RCC 7860 (cell line): Measurements from ENCODE around the gene NUP214.

Experiments used
- DNase-seq: peaks from one replicate; pipeline ENCODE4 v3.0.0-alpha.2; 2015; ENCODE audit warnings: low spot score
- FAIRE-seq: peaks from 2 replicates; lab custom pipeline; 2012; peaks lifted over from hg19 to GRCh38; lab: Jason Lieb, UNC

NUP214 gene

DNA sequence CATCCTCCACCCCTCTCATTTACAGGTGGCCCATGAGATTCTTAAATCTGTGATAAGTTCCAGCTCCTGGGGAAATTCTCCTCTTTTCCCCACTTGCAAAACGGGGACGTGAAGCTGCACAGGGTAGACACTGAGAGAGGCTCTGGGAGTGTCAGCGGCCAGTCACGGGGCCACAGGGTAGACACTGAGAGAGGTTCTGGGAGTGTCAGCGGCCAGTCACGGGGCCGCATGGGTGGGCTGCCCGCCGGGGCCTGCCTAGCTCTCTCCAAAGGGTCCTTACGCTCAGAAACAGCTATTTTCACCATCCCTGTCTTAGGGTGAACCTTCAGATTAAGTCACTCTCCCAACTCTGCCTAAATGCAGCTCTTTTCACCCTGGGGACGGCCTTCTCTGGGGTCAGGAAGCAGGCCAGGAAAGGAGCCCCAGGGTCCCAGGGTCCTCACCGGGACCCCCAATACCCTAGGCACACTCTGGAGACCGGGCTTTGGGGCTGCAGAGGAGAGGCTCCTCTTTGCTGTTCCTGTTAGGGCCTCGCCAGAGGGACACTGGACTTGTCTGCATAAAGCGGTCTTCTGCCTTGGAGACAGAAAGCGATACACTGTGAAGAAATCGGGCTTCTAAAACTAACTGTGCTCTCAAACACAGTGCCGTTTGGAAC, 149.4 kb downstream of the NUP214 start:
- DNase-seq: no peak
- FAIRE-seq: no peak

DNA sequence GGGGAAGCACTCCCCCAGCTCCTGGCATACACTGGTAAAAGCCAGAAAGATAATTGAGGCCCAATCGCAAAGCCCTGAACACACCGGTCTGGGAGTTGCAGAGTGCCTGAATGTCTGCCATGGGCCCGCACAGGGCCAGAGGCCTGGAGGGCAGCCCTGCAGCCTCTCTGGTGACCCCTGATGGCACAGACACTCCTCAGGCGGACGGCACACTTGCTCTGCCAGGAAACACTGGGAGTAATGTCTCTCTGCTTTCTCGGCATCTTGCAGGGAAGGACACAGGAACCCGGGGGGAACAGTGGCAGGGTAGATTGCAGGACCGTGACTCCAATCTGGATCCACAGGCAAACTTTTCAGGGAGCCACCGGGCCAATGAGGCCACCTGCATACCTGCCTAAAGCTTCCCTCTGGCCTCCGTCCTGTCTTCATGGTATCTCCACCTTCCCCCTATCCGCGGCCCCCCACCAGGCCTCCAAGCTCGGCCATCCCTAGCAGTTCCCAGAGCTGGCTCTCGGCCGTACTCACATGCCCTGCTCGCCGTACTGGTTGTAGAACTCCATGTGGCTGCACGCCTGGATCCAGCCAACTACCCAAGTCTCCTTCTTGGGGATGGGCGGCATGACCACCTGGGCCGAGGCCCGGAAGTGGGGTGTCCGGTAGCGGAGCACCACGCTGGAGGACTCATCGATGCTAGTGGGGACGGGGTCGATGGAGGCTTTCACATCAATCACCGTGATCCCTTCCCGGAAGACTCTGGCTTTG, 150.1 kb downstream of the NUP214 start:
- DNase-seq: no peak
- no peak for FAIRE-seq

DNA sequence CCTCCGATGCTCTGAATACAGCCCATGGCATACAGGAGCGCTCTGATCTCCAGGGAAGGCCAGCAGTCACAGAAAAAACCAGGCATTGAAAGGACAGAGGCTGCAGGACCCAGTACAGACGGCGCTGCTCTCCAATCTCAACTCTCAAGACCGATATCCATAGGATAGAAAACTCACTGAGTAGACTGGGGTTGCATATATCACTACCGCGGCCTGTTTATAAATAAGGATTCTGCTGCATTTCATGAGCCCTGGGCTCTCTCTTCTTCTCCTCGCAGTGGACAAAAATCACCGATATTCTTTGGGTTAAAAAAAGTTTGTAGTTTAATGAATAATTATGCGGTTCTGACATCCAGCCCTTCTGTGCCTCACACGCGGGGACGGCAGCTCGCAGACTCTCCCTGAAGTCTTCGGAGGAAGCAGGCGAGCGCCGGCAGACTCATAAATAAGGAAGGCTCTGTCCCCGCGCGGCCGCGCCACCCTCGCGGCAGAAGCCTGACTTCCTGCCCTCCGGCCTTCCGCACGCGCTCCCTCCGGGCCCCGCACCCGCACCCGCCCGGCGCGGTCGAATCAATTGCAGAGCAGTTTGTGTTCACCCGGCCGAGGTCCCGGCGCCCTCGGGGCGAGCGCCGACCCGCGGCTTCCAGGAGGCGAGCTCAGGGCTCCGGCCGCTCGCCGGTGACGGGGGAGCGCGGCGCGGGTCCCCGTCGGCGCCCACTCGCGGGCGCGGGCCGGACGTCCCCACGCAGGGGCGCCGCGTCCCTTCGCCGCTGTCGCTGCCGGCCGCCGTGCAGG, 150.9 kb downstream of the NUP214 start, which contains the start of gene FAM78A:
FAM78A (minus strand) TSS at position 417 of the 795 bp plus-strand sequence; CDS start at position 86, 331 bp downstream.
- FAIRE-seq (no peak), DNase-seq (no peak)

DNA sequence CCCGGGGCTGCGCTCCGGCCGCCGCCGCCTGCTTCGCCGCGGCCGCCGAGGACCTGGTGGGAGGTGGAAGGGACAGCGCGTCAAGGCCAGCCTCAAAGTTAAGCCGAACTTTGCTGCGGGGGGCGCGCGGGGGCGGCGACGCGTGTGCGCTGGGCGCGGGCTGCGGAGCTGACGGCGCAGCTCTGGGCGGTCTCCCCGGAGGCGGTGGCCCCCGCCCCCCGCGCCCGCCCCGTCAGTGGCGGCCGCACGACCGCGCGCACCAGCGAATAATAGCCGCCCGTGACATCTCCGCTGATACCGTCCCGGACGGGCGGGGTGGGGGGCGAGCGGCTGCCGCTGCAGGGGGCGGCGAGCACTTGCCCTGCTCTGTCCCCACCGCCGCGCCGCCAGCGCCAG, 151.5 kb downstream of the NUP214 start:
- no peak for DNase-seq
- FAIRE-seq: no peak

DNA sequence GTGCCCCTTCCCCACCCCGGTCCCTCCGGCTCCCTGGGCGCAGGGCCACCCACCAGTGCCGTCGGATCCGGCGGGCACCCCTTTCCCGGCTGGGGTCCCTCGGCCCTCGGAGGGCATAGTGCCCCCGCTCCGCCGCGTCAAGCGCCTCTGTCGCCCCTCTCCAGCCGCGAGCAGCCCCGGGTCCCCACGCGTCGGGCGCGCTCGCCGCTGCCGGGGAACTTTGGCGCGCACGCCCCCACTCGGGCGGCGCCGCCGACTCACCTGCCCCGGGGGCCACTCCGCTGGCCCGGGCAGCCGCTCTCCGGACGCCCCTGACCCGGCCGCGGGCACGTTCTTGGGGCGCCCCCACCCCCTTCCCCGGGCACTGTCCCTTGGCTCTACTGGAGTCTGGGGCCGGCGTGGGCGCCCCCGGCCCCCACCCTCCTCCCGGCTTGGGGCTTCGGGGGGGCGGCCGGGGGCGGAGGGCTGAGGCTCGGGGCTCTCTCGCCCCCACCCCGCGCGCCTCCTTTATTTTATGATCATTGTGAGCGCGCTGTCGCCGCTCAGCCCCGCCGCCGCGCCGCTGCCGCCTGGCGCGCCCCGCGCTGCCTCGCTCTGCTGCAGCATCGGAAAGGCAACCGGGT, 152.0 kb downstream of the NUP214 start:
- FAIRE-seq: no peak
- DNase-seq: no peak

DNA sequence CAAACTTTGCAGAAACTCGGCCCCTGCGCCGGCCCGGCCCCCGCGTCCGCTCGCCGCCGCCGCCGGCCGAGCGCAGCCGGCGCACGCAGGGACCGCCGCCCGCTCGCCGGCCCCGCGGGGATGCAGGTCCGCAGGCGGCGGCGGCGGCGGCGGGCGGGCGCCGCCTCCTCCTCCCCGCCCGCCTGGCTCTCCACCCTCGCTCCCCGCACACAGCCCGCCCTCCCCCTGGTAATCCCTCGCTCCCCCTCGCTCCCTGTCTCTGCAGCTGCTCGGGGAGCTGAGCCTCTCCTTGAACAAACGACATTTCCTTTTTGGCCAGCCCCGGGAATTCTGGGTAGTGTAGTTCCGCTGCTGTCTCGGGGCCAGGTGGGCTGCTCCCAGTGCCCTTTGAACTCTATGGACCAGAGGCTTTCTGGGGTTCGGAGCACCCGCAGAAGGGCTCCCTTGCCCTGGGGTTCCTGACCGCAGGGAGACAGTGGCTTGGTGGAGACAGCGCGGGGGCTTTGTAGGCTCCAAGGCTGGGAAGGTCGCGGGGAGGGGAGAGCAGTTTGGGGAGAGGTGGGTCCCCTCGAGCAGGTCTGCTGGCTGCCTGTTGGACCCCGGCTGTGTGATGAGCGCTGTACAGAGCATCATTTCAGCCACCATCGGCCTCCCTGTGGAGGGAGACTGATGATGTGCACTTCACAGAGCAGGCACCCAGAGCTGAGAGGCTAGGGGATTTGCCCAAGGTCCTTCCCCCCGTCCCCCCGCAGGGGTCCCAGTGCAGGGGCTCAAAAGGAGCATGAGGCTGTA, 152.7 kb downstream of the NUP214 start:
- peak; percentile 47 for DNase-seq
- no peak for FAIRE-seq

DNA sequence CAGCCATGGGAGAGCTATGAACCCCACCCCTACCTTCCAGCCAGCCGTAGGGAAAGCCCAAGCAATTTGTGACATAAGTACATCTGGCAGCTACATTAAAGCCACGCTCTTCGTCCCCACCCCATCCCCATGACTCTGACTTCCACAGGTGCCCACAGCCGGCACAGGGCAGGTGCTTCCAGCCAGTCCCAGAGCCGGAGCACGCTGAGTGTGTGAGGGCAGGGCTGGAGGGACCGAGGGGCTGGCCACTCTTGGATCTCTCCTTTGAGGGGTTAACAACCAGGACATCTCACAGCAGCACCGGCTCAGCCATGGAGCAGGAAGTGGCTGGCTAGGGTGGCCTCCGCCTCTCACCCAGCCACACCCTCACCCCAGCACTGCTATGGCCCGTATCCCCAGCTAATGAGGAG, 153.3 kb downstream of the NUP214 start:
- DNase-seq: no peak
- FAIRE-seq: no peak

DNA sequence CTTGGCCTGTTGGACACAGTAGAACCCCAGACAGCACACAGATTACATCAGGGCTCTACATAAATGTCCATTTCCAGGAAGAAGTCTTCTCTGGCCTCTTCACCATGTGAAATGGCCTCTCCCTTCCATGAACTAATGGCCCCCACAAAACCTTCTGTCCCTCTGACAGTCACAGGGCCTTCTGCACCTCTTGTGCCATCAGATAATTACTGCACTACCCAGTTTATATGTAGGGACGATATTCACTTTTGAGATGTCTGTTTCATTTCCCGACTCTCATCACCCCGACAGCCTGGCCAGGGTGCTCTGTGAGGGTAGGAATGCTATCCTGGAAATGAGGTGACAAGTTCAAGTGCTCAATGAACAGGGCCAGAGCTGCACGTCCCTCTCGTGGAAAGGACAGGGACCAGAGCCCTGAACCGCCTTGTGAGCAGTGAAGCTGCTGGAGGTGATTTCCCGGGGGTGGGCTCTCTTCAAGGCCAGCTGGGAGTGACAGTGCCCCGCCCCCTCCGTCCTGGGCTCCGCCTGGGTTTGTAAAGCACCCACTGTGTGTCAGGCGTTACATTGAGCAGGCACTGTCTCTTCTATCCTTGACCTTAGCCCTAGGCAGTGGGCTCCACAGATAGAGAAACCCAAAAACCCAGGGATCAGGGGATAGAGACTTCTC, 153.9 kb downstream of the NUP214 start:
- FAIRE-seq (no peak), DNase-seq (no peak)

DNA sequence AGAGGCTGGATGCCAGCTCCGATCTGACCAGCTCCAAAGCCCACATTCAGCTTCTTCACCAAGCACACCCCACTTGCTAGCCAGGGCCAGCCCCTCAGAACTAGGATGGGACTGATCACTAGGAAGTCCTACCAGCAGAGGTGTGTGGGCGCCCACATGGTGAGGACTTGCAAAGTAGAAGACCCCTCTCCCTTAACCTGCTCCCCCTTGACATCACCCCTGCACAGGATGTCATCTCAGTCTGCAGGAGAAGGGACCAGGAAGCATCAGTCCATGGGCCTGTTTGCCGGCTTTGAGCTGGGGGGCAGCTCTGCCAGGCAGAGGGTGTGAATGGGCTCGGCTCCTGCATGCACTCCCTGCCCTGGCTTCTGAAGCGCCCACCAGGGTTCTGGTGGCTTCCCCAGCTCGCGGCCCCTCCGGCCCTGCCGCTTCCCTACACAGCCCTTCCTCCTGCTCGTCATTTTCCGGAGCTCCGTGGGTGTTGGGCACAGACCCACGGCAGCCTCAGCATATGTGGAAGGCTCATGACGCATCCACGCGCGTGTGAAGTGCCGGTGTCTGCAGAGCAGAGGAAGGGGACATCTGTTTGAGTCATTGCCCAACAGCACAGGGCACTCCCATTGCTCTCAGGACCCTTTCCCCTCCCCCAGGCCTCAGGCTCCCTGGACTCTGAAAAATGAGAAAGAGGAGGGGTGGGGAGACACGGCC, 154.6 kb downstream of the NUP214 start:
- no peak for FAIRE-seq

DNA sequence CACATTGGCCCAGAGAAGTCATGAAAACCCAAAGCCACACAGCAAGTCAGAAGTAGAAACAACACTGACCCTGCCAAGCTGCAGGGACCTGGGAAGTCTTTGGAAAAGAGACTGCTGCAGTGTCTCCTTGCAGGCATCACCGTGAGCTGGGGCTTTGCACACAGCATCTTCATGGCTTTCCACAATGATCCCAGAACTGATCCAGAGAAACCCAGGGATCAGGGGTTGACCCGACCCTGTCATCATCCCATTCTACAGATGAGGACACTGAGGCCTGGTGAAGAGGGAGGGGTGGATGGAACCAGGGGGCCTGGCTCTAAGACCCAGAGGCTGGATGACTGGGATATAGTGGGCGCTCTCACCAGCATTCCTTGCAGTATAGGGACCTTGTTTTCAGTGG, 155.3 kb downstream of the NUP214 start:
- no peak for DNase-seq
- FAIRE-seq: no peak

More for the DNA sequence above, 154.6 kb downstream of the NUP214 start:
- DNase-seq: no peak

DNA sequence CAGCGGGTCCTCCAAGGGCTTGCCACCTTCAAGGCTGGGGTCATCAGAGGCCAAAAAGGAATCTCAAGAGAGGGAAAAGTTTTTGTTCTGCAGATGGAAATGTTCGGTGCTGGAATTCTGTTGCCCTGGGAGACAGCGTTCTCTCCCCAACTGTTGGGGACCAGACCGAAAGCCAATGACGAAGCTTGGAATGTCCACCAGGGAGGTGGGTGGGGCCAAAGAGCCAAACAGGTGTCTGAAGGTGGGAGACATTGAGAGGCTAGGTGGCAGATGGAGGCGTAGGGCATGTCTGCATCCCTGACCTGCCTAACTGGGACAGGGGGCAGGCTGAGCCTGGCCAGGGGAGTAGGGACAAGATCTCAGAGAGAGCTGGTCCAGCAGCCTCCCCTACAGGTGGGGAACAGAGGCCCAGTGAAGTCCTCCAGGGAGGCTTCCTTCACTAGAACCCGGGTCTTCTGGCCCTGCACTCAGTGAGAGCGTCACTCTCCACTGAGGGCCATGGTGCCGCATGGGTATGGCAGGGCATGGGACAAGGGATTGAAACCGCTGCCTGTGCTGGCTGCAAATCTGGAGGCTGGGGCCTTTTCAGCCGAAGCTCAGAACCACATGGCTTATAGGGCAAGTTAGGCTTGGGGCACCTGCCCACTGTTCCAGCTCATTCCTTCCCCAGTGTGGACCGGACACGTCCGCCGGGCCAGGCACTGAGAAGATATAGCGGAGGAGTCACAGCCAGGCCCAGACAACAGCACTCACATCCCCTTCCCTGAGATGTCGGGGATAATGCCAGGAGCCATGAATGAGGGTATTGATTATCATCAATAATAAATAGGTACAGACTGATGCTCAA, 156.0 kb downstream of the NUP214 start:
- DNase-seq: no peak
- FAIRE-seq: no peak

DNA sequence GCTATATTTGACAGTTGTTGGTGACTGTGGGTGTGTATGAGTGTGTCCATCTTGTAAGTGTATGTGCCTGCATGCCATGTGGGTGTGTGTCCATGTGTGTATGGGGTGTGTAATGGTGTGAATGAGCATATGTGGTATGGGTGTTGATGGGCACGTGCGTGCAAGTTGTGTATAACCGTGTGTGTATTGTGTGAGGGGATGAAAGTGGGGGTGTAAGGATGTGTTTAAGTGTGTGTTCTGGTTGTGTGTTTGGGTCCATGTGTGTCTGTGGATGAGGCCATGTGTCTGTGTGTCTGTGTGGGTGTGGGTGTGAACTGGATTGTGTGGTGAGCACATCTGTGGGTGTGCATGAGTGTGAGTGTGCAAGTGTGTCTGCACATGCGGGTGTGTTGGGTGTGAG, 156.8 kb downstream of the NUP214 start:
- FAIRE-seq: no peak
- no peak for DNase-seq

DNA sequence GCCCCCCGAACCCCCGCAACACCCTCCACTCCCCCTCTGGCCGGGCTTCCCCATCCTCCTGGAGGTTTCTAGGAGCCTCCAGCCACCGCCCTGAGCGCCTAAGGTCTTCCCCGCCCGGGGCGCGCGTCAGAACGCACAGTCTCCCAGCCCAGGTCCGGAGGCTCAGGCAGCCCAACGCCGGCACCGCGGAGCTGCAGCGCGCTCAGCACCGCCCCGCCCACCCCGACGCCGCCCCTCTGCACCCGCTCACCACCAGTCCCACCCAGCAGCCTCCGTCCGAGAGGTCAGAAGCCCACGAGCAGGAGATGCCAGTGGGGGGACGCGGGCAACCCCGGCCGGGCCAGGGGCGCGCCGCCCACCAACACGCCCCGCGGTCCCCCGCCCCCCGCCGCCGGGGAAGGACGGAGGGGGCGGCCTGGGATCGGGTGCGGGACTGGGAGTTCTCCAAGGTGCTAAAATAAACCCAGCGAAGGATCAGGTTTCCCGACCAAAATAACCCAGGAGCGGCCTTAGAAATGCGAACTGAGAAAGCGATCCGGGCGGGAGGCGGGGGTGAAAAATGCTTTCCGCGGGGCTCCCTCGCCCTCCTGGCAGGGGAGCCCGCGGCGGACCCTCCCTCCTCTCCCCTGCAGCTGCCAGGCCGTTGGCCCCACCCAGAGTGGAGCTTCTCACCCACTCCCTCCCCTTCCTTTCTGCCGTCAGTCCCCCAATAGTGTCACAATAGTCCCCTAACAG, 157.5 kb downstream of the NUP214 start:
- no peak for DNase-seq
- FAIRE-seq: no peak
